ENCODE data around the gene ZNF697.

DNA sequence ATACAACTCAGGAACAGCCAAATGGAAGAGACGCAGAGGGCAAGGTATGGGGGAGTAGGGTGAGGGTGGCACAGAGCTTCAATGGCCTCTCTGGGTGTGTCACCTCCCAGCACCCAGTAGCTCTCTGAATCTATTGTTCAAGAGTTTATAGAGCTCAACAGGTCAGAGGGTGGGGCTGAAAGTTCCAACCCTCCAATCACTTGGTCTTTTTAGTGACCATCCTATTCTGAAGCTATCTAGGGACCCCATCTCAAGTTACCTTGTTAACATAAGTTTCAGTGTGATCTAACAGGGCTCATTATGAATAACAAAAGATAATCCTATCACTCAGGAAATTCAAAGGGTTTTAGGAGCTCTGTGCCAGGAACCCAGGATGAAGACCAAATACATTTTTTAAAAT lies 31.2 kb upstream of the ZNF697 start:
- TF ChIP-seq EZH2 (IDR thresholded peaks at IDR 0.05; ENCODE audit: insufficient read depth, low read length) = no peak
- TF ChIP-seq, protein P1, sequence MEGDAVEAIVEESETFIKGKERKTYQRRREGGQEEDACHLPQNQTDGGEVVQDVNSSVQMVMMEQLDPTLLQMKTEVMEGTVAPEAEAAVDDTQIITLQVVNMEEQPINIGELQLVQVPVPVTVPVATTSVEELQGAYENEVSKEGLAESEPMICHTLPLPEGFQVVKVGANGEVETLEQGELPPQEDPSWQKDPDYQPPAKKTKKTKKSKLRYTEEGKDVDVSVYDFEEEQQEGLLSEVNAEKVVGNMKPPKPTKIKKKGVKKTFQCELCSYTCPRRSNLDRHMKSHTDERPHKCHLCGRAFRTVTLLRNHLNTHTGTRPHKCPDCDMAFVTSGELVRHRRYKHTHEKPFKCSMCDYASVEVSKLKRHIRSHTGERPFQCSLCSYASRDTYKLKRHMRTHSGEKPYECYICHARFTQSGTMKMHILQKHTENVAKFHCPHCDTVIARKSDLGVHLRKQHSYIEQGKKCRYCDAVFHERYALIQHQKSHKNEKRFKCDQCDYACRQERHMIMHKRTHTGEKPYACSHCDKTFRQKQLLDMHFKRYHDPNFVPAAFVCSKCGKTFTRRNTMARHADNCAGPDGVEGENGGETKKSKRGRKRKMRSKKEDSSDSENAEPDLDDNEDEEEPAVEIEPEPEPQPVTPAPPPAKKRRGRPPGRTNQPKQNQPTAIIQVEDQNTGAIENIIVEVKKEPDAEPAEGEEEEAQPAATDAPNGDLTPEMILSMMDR (IDR thresholded peaks at IDR 0.05; ENCODE audit: insufficient read depth, low read depth, low read length) = no peak

All from astrocyte (in vitro differentiated cells and primary cell).